Neural cell (in vitro differentiated cells): ENCODE data around the gene SEL1L3.

Source experiments
- CTCF ChIP-seq: fragments of 450-650 bp; IDR thresholded peaks from 2 replicates; pipeline ENCODE4 v1.5.1; 2014; ENCODE audit warnings: antibody characterized with exemption, mild to moderate bottlenecking, moderate library complexity; ENCODE audit not compliant: poor library complexity, severe bottlenecking
- EZH2 ChIP-seq: fragments of 200-600, 300-800 bp; shearing (Covaris generic), sonication (generic); IDR thresholded peaks from 2 replicates; pipeline ENCODE4 v1.6.1; 2014; ENCODE audit warnings: antibody characterized with exemption, low read length, borderline replicate concordance, mild to moderate bottlenecking; ENCODE audit not compliant: insufficient read depth, poor library complexity, severe bottlenecking
- RAD21 ChIP-seq: fragments of 450-650 bp; conservative IDR thresholded peaks from 2 replicates; pipeline ENCODE4 v1.6.1; 2014; ENCODE audit warnings: antibody characterized with exemption, mild to moderate bottlenecking, moderate library complexity
- SMC3 ChIP-seq: fragments of 450-650 bp; conservative IDR thresholded peaks from 2 replicates; pipeline ENCODE4 v1.6.1; 2014; ENCODE audit warnings: antibody characterized with exemption, mild to moderate bottlenecking, moderate library complexity; ENCODE audit not compliant: poor library complexity

DNA sequence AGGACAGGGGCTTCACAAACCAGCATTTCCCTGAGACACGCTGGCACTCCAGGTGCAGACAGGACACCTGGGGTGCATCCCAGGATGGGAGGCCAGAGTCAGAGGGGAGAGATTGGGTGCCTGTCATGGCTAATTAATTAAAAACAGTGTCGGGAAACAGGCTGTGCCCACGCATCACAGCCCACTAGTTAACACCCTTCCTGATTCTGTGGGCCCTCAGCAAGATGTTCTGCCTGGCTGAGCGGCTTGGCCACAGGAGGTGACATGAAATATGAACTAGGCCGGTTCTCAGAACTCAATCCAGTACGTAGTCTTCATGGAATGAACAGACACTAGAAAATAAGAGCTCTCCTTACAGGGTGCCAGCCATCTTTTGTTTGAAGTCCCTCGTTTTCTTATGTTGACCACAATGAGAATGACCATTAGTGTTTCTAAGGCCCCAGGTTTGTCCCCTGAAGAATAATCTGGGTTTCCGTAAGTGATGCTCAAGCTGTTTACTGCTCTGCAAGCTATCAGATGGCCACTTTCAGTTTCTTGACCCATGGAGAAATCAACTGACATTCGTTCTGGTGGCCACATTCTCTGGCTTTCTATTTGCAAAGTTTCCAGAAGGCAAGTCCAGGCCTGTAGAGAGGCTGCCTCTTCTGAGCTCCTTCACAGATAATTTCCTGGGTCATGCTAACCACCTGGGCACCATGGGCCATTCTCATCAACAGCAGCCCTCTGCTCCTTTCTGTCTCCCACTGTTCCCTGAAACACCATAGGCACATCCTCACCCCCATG, 134.9 kb downstream of the SEL1L3 start:
- TF ChIP-seq CTCF: no peak
- no peak for TF ChIP-seq RAD21
- no peak for TF ChIP-seq EZH2
- no peak for TF ChIP-seq SMC3
